ENCODE results near the gene ARHGEF35.
"Not testable (repeated sequence)": the region's sequence is repeated elsewhere in the genome, so short reads cannot be mapped to it uniquely, and the experiment has no call there.

ARHGEF35 gene

GRCh38 chr7:144195212-144195872 lies at the start of gene ARHGEF35:
Gene ARHGEF35 (minus strand): TSS chr7:144195833. CDS start chr7:144188383, 7,450 bp downstream.
- not testable (repeated sequence) for DNase-seq (ENCODE audit: low read depth)

- not testable (repeated sequence) for DNase-seq (ENCODE audit: low read depth)
Observed at GRCh38 chr7:144245372-144245771, 49.7 kb upstream of the ARHGEF35 start.

- not testable (repeated sequence) for DNase-seq (ENCODE audit: low read depth)
Observed at GRCh38 chr7:144239365-144239764, 43.7 kb upstream of the ARHGEF35 start, which contains the start of gene OR2A42. Gene OR2A42 (minus strand): TSS chr7:144239605. CDS start chr7:144232843, 6,762 bp downstream.

- DNase-seq (ENCODE audit: low read depth), result not testable (repeated sequence)
Observed at GRCh38 chr7:144238530-144239082, 43.0 kb upstream of the ARHGEF35 start.

GRCh38 chr7:144233039-144233438 lies 37.4 kb upstream of the ARHGEF35 start:
- DNase-seq (ENCODE audit: low read depth), result not testable (repeated sequence)

GRCh38 chr7:144231027-144231426 lies 35.4 kb upstream of the ARHGEF35 start:
- DNase-seq (ENCODE audit: low read depth), result not testable (repeated sequence)

GRCh38 chr7:144228810-144229209 lies 33.2 kb upstream of the ARHGEF35 start:
- not testable (repeated sequence) for DNase-seq (ENCODE audit: low read depth)

GRCh38 chr7:144226866-144227265 lies 31.2 kb upstream of the ARHGEF35 start:
- not testable (repeated sequence) for DNase-seq (ENCODE audit: low read depth)

- not testable (repeated sequence) for DNase-seq (ENCODE audit: low read depth)
Observed at GRCh38 chr7:144223675-144224074, 28.0 kb upstream of the ARHGEF35 start.

- DNase-seq (ENCODE audit: low read depth), result not testable (repeated sequence)
Observed at GRCh38 chr7:144220531-144220930, 24.9 kb upstream of the ARHGEF35 start.

GRCh38 chr7:144219149-144219548 lies 23.5 kb upstream of the ARHGEF35 start:
- not testable (repeated sequence) for DNase-seq (ENCODE audit: low read depth)

- not testable (repeated sequence) for DNase-seq (ENCODE audit: low read depth)
Observed at GRCh38 chr7:144218581-144218980, 22.9 kb upstream of the ARHGEF35 start.

GRCh38 chr7:144217200-144217599 lies 21.6 kb upstream of the ARHGEF35 start:
- not testable (repeated sequence) for DNase-seq (ENCODE audit: low read depth)

- not testable (repeated sequence) for DNase-seq (ENCODE audit: low read depth)
Observed at GRCh38 chr7:144205306-144205705, 9.7 kb upstream of the ARHGEF35 start.

GRCh38 chr7:144203086-144203485 lies 7.5 kb upstream of the ARHGEF35 start:
- DNase-seq (ENCODE audit: low read depth), result not testable (repeated sequence)

GRCh38 chr7:144201978-144202377 lies 6.3 kb upstream of the ARHGEF35 start:
- DNase-seq (ENCODE audit: low read depth), result not testable (repeated sequence)

GRCh38 chr7:144198934-144199333 lies 3.3 kb upstream of the ARHGEF35 start:
- DNase-seq (ENCODE audit: low read depth), result not testable (repeated sequence)

GRCh38 chr7:144194453-144194852 lies 1.2 kb downstream of the ARHGEF35 start:
- DNase-seq (ENCODE audit: low read depth), result not testable (repeated sequence)

GRCh38 chr7:144193782-144194181 lies 1.9 kb downstream of the ARHGEF35 start:
- not testable (repeated sequence) for DNase-seq (ENCODE audit: low read depth)

- DNase-seq (ENCODE audit: low read depth), result not testable (repeated sequence)
Observed at GRCh38 chr7:144188578-144189171, 7.0 kb downstream of the ARHGEF35 start.

GRCh38 chr7:144187848-144188247 lies 7.8 kb downstream of the ARHGEF35 start:
- DNase-seq (ENCODE audit: low read depth), result not testable (repeated sequence)

GRCh38 chr7:144183166-144183565 lies 12.5 kb downstream of the ARHGEF35 start, which contains the start of gene CTAGE4:
Gene CTAGE4 (plus strand): TSS chr7:144183466. CDS start chr7:144183504, 38 bp downstream.
- not testable (repeated sequence) for DNase-seq (ENCODE audit: low read depth)

- DNase-seq (ENCODE audit: low read depth), result not testable (repeated sequence)
Observed at GRCh38 chr7:144179165-144179479, 16.5 kb downstream of the ARHGEF35 start.

All from GM04504 (cell line).